HUDEP-2 (cell line): ENCODE data around the gene RAPGEF2.

Experiments used
- DNase-seq, 76 experiments: peaks; one replicate each; lab custom pipeline; 2025; ENCODE audit not compliant: unreplicated experiment in 76 of 76; lab: John Stamatoyannopoulos, UW

The RAPGEF2 gene

GRCh38 chr4:159129814-159130550, 27.1 kb downstream of the RAPGEF2 start:
- DNase-seq = no peak

GRCh38 chr4:159131564-159131963, 28.7 kb downstream of the RAPGEF2 start:
- DNase-seq = no peak

- no peak for DNase-seq
These were observed 31.6 kb downstream of the RAPGEF2 start for GRCh38 chr4:159134429-159134828.

GRCh38 chr4:159137176-159137575, 34.3 kb downstream of the RAPGEF2 start:
- peak in 1 of 76 experiments; percentile 2 for DNase-seq

- DNase-seq = no peak
These were observed 35.6 kb downstream of the RAPGEF2 start for GRCh38 chr4:159138436-159138835.

GRCh38 chr4:159141193-159141592, 38.3 kb downstream of the RAPGEF2 start:
- DNase-seq = no peak

GRCh38 chr4:159142241-159142640, 39.4 kb downstream of the RAPGEF2 start:
- DNase-seq = no peak

GRCh38 chr4:159142681-159143384, 40.0 kb downstream of the RAPGEF2 start:
- DNase-seq = no peak

- no peak for DNase-seq
These were observed 40.8 kb downstream of the RAPGEF2 start for GRCh38 chr4:159143687-159144086.

GRCh38 chr4:159144112-159144694, 41.3 kb downstream of the RAPGEF2 start:
- DNase-seq = no peak

- DNase-seq = peak in 7 of 76 experiments; percentile 3 to 30 (median 13)
These were observed 42.6 kb downstream of the RAPGEF2 start for GRCh38 chr4:159145318-159145991.

- DNase-seq = no peak
These were observed 43.1 kb downstream of the RAPGEF2 start for GRCh38 chr4:159145992-159146330.

- no peak for DNase-seq
These were observed 43.6 kb downstream of the RAPGEF2 start for GRCh38 chr4:159146488-159146887.

GRCh38 chr4:159148441-159148840, 45.6 kb downstream of the RAPGEF2 start:
- DNase-seq = no peak

GRCh38 chr4:159149666-159150065, 46.8 kb downstream of the RAPGEF2 start:
- no peak for DNase-seq

- DNase-seq = peak in 6 of 76 experiments; percentile 2 to 40 (median 23)
These were observed 47.5 kb downstream of the RAPGEF2 start for GRCh38 chr4:159150396-159150795.

- peak in 73 of 76 experiments; percentile 36 to 96 (median 81) for DNase-seq
These were observed 48.0 kb downstream of the RAPGEF2 start for GRCh38 chr4:159150821-159151390.

- DNase-seq = peak in 4 of 76 experiments; percentile 1 to 43 (median 4)
These were observed 48.8 kb downstream of the RAPGEF2 start for GRCh38 chr4:159151689-159152088.

GRCh38 chr4:159152181-159152580, 49.3 kb downstream of the RAPGEF2 start:
- DNase-seq = no peak

GRCh38 chr4:159153669-159154068, 50.8 kb downstream of the RAPGEF2 start:
- DNase-seq = no peak

GRCh38 chr4:159155119-159155518, 52.2 kb downstream of the RAPGEF2 start:
- DNase-seq = no peak
